K562 (cell line): Measurements from ENCODE around the gene KIAA2012. TPM values are rescaled to one million over a fixed set of nuclear protein-coding genes. Genes with fewer than 3 reads are reported as not detected.

Experiments used
- CSDE1 ChIP-seq, 2 experiments: fragments of 450-650 bp; IDR thresholded peaks; 2 replicates each; pipeline ENCODE4 v1.6.1; 2016; ENCODE audit warnings: mild to moderate bottlenecking in 1 of 2
- EP300 ChIP-seq: IDR thresholded peaks from 2 replicates; pipeline ENCODE4 v1.6.1; 2012; ENCODE audit warnings: low read length, improper control_type of control experiment
- FOXM1 ChIP-seq, 2 experiments: fragments of 450-650 bp in 1 of 2; sonication (generic) in 1 of 2; formaldehyde crosslinking in 1 of 2; IDR thresholded peaks; 2 replicates each; pipeline versions ENCODE4 v1.6.1 to v1.9.0; 2017 to 2022; ENCODE audit warnings: low read depth in 2 of 2, mild to moderate bottlenecking in 2 of 2, missing genetic modification reagents in 1 of 2, moderate library complexity in 1 of 2
- HMG20B ChIP-seq: fragments of 250-450 bp; sonication (Bioruptor Pico); IDR thresholded peaks from 2 replicates; pipeline ENCODE4 v1.5.0; 2021; ENCODE audit warnings: mild to moderate bottlenecking
- HMGN3 ChIP-seq: IDR thresholded peaks from 2 replicates; pipeline ENCODE4 v1.6.1; 2011; ENCODE audit warnings: borderline replicate concordance, low read depth, mild to moderate bottlenecking, mixed read lengths, low read length; ENCODE audit not compliant: insufficient read length; ENCODE audit errors: extremely low read depth
- KLF10 ChIP-seq: fragments of 250-450 bp; sonication (Bioruptor Pico); IDR thresholded peaks from 2 replicates; pipeline ENCODE4 v1.6.1; 2021; ENCODE audit warnings: matching md5 sums
- NCOA4 ChIP-seq: fragments of 450-650 bp; IDR thresholded peaks from 2 replicates; pipeline ENCODE4 v1.6.1; 2018; ENCODE audit warnings: mild to moderate bottlenecking; ENCODE audit not compliant: partially characterized antibody
- RBBP5 ChIP-seq: fragments of 200-600 bp; sonication (generic); IDR thresholded peaks from 2 replicates; pipeline ENCODE4 v1.6.1; 2012; ENCODE audit warnings: borderline replicate concordance, mild to moderate bottlenecking, low read length, control low read depth, inconsistent platforms; ENCODE audit not compliant: insufficient read depth, poor library complexity, severe bottlenecking
- RBM39 ChIP-seq: fragments of 200-400 bp; formaldehyde crosslinking; optimal IDR thresholded peaks from 2 replicates; pipeline ENCODE3; 2018; ENCODE audit warnings: low read depth, low read length
- SMAD1 ChIP-seq: fragments of 150-350 bp; IDR thresholded peaks from 2 replicates; pipeline ENCODE4 v1.6.1; 2014; ENCODE audit warnings: low read length, low read depth; ENCODE audit not compliant: partially characterized antibody
- SPI1 ChIP-seq: IDR thresholded peaks from 2 replicates; pipeline ENCODE4 v1.6.1; 2011; ENCODE audit warnings: low read depth, low read length, control low read depth, borderline replicate concordance
- SRSF1 ChIP-seq: fragments of 200-400 bp; formaldehyde crosslinking; IDR thresholded peaks from 2 replicates; pipeline ENCODE4 v1.6.1; 2017; ENCODE audit warnings: mild to moderate bottlenecking, low read depth, low read length, moderate library complexity
- TFAM ChIP-seq: fragments of 250-450 bp; sonication (Bioruptor Pico); conservative IDR thresholded peaks from 2 replicates; pipeline ENCODE4 v1.5.0; 2021; ENCODE audit warnings: mild to moderate bottlenecking, moderate library complexity
- YY1 ChIP-seq, 3 experiments: IDR thresholded peaks; 2 replicates each; pipeline ENCODE4 v1.6.1; 2011; ENCODE audit warnings: low read length in 2 of 3, mild to moderate bottlenecking in 2 of 3, moderate library complexity in 2 of 3, borderline replicate concordance in 1 of 3, control low read depth in 1 of 3, low read depth in 1 of 3; ENCODE audit not compliant: insufficient read depth in 3 of 3, insufficient replicate concordance in 2 of 3, control insufficient read depth in 1 of 3, insufficient read length in 1 of 3; ENCODE audit errors: extremely low read depth in 1 of 3
- ZFP36 ChIP-seq: fragments of 150-350 bp; IDR thresholded peaks from 2 replicates; pipeline ENCODE4 v1.6.1; 2018; ENCODE audit warnings: low read length, low read depth; ENCODE audit not compliant: partially characterized antibody
- ZNF217 ChIP-seq: sonication (generic); formaldehyde crosslinking; IDR thresholded peaks from 2 replicates; pipeline ENCODE4 v1.8.0; 2022; ENCODE audit warnings: mild to moderate bottlenecking, missing genetic modification reagents
- ZNF507 ChIP-seq: conservative IDR thresholded peaks from 2 replicates; pipeline ENCODE4 v1.6.1; 2017; ENCODE audit warnings: missing genetic modification characterization, missing compliant biosample characterization
- ZNF586 ChIP-seq: fragments of 450-650 bp; formaldehyde crosslinking; conservative IDR thresholded peaks from 2 replicates; pipeline ENCODE4 v1.4.0; 2020; ENCODE audit warnings: mild to moderate bottlenecking, moderate library complexity
- ZNF609 ChIP-seq: sonication (generic); formaldehyde crosslinking; IDR thresholded peaks from 2 replicates; pipeline ENCODE4 v1.8.1; 2023; ENCODE audit warnings: missing genetic modification reagents, mild to moderate bottlenecking, borderline replicate concordance
- polyA plus RNA-seq, 8 experiments: library from polyadenylated mRNA; depleted of rRNA in 4 of 8; stranded (reverse) in 5 of 8; unstranded in 3 of 8; fragments of >200 nt; fragmentation: Nextera tagmentation in 2 of 8; fragmentation: Illumina TruSeq in 1 of 8; extraction: Ambion mirVana in 2 of 8; extraction: Trizol in 1 of 8; gene quantifications; 2 replicates each; pipeline versions ENCODE4 v1.2.1 to v1.2.3, GENCODE V29; 2011 to 2014; ENCODE audit warnings: inconsistent platforms in 1 of 8, missing spikeins in 1 of 8
- total RNA-seq, 7 experiments: library from RNA; depleted of rRNA in 6 of 7; stranded (reverse); fragments of >200 nt in 6 of 7; fragmentation: Illumina TruSeq in 2 of 7; extraction: Trizol in 2 of 7; gene quantifications; 2 replicates each; pipeline versions ENCODE4 v1.2.1 to v1.2.3, GENCODE V29; 2011 to 2021; ENCODE audit warnings: low replicate concordance in 1 of 7
- TF ChIP-seq, protein P1 (sequence below): fragments of 450-650 bp; formaldehyde crosslinking; IDR thresholded peaks from 2 replicates; pipeline ENCODE4 v1.4.0; 2020; ENCODE audit warnings: mild to moderate bottlenecking

KIAA2012 gene
- total and polyA plus RNA-seq, 9 of the 15 experiments (the other 6 are each of a cell fraction or from before 2014, with no cell fraction given) = not detected

GRCh38 chr2:202238234-202239197 is 165.5 kb downstream of the KIAA2012 start, which contains the start of gene SUMO1 (continued):
- TF ChIP-seq SMAD1 (no peak), YY1 (IDR thresholded peaks at IDR 0.05; ENCODE audit: borderline replicate concordance in 1 of 3, control insufficient read depth in 1 of 3, extremely low read depth in 1 of 3, insufficient read depth in 3 of 3, insufficient read length in 1 of 3, insufficient replicate concordance in 2 of 3, low read depth in 1 of 3, low read length in 2 of 3) (peak in 1 of 3 experiments; percentile 16), FOXM1 (IDR thresholded peaks at IDR 0.05; ENCODE audit: low read depth) (no peak), FOXM1 (CRISPR knock-in tag; IDR thresholded peaks at IDR 0.05; ENCODE audit: low read depth) (no peak), CSDE1 (IDR thresholded peaks at IDR 0.05) (no peak), SRSF1 (no peak), NCOA4 (no peak), RBM39 (no peak), KLF10 (no peak), SPI1 (peak; percentile 72), ZFP36 (no peak), TFAM (no peak), ZNF609 (CRISPR knock-in tag) (no peak), HMGN3 (no peak), HMG20B (CRISPR knock-in tag) (no peak), EP300 (0 out of 2 replicates have a peak, but pooled peaks have one; percentile 22), ZNF586 (CRISPR knock-in tag) (no peak), ZNF217 (CRISPR knock-in tag) (no peak), ZNF507 (tag) (no peak), RBBP5 (peak; percentile 89)
- TF ChIP-seq, protein P1, sequence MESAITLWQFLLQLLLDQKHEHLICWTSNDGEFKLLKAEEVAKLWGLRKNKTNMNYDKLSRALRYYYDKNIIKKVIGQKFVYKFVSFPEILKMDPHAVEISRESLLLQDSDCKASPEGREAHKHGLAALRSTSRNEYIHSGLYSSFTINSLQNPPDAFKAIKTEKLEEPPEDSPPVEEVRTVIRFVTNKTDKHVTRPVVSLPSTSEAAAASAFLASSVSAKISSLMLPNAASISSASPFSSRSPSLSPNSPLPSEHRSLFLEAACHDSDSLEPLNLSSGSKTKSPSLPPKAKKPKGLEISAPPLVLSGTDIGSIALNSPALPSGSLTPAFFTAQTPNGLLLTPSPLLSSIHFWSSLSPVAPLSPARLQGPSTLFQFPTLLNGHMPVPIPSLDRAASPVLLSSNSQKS (CRISPR knock-in tag) = no peak
